Hindlimb muscle (tissue), 1 donor: ENCODE measurements around the gene HAGH. TPM values are rescaled to one million over a fixed set of nuclear protein-coding genes. Genes with fewer than 3 reads are reported as not detected.

Source experiments
- DNase-seq: peaks from one replicate; pipeline ENCODE4 v3.0.0-alpha.2; 2013
- polyA plus RNA-seq: library from polyadenylated mRNA; unstranded; fragments of 120-200 nt; gene quantifications from one replicate; pipeline ENCODE4 v1.2.1, GENCODE V29; 2013; ENCODE audit not compliant: insufficient read length

The HAGH gene
- polyA plus RNA-seq, 1 donor, result 44.7 TPM

- DNase-seq, result no peak
These were observed 40.2 kb downstream of the HAGH start for GRCh38 chr16:1786242-1787055.

DNA sequence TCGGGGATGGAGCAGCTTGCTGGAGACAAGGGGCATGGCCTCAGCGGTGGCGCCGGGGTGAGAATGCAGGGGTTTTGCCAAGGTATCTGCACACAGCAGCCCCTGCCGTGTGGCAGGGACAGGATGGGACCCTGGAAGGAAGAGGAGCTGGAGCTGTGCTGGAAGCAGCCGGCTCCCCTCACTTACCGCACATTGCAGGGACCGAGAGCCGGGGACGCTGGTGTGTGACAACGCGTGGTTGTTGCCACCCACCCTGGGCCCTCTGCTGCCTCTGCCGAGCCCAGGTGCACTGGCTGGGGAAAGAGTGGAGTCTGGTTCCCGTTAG, 40.8 kb downstream of the HAGH start:
- DNase-seq, result no peak

DNA sequence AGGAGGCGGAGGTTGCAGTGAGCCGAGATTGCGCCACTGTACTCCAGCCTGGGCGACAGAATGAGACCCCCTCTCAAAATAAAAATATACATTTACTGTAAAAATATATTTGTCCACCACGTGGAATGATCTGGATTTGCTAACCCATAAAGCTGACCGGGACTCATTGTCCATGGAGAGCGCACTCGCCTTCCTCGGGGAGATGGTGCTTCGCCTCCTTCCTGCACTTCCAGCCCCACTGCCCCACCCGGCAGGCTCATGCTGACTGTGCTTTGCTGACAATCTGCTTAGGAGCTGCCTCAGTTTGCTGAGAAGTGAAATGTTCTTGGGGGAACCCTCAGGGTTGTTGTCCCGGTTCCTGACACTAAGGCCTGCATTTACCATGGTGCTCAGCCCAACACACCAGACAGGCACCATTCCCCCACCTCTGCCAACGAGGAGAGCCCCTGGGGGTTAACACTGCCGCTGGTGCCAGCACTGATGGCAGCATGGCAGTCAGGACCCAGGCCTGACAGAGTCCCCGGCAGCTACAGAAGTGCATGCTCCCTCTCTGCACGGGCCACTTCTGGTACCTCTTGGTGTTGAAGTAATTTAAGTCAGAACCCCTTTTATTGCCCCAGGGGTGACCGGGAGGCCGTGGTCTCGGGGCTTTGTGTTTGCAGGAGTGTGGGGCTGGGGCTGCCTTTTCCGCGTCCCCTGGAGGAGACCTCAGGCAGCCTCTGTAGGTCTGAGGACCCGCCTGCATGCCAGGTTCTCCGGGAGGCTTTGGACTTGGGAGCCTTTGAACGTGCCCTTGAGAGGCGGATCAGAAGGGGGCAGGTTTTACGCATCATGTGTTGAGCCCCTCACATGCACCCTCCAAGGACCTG, 41.4 kb downstream of the HAGH start:
- DNase-seq, result no peak

DNA sequence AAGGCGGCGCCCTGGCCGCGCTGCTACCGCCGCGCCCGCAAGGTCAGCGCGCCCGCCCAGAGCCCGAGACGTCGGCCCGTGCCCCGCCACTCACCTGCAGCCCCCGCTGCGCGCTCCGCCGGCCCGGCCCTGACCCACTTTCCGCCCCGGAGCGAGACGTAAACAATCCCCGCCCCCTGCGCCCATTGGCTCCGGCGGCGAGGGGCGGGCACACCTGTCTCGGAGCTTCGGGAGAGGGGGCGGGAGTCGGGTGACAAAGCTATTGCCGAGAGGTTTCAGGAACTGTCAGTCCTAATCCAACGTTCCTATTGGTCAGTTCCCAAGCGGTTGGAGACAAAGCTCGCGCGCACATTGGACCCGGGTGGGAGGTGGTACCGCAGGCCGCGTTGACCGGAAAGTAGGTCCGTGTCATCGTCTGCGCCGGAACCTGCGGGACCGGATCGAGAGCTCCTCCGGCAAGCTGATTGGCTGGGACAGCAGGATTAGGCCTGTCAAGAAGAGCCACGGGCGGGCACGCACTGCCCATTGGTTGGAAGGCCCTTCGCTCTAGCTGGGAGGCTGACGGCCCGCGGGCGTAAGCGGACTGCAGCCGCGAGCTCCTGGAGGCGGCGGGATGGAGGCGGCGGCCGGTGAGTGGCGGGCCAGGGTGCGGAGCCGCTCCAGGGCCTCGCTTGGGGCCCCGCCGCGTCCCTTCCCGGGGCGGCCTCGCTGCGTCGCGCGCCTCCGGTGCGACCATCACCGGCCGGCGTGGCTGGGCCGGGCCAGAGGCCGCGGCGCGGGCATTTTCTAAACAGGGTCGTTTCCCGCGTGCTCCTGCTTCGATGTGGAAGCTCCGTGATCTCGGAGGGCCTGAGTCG, 44.0 kb downstream of the HAGH start, which contains the start of the genes NUBP2 and SPSB3:
TSS of gene NUBP2 (plus strand) at position 553 of the 857 bp plus-strand sequence. CDS start at position 614, 61 bp downstream.
TSS of gene SPSB3 (minus strand) at position 164 of the 857 bp plus-strand sequence. CDS start 1,088 bp downstream, outside the sequence.
- DNase-seq, result peak; percentile 100

- DNase-seq, result no peak
These were observed 44.7 kb downstream of the HAGH start for GRCh38 chr16:1781758-1782407.

DNA sequence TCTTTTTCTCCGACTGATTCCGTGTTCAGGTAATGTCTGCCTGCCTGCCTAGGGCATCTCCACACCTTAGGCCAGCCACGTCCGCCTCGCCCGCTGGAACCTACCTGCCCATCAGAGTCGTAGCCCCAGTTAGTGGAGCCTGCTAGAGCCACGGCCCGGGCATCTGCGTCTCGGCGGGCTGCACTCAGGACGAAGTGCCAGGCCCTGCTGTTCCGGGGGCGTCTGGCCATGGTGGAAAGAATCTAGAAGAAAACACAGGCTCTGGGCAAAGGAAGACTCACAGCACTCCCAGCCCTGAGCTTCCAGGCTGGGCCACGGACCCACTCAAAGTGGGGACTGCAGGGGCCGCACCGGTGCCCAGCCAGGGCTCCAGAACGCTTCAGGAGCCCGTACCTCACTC, 45.4 kb downstream of the HAGH start:
- DNase-seq, result no peak

- no peak for DNase-seq
These were observed 46.0 kb downstream of the HAGH start for GRCh38 chr16:1780677-1781072.

DNA sequence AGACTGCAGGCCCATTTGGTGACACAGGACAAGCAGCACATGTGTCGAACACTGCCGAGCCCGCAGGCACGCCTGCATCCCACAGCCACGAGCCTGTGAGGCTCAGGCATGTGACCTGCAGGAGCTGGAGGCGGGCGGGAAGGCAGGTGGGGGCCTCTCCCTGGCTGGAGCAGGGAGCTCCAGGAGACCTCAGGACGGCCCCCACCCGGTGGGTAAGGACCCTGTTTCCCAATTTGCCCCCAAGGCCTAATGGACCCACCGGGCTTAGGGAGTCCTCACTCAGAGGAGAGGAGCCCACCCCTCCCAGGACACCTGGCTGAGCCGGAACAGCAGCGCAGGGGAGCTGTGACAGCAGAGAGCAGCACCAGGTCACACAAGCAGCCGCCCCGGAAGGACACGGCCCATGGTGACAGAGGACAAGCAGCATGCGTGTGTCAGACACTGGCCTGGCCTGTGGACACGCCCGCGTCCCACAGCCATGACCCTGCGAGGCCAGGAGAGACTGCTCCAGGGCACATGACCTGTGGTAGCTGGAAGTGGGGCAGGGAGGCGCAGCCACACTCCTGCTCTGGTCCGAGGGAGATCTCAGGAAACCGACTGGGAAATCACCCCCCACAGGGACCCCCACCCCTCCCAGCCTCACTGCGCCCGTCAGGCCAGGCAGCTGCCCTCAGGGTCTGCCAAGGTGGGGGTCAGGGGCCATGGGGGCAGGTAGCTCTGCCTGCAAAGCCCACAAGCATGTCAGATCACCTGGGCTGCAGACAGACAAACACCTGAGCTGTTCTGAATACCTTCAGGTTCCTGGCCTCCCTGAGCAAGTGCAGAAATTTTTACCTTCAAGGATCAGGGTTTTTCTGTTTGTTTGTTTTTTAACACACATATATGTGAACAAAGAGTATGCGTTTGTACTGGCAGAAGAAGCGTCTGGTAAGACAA, 46.6 kb downstream of the HAGH start:
- no peak for DNase-seq

DNA sequence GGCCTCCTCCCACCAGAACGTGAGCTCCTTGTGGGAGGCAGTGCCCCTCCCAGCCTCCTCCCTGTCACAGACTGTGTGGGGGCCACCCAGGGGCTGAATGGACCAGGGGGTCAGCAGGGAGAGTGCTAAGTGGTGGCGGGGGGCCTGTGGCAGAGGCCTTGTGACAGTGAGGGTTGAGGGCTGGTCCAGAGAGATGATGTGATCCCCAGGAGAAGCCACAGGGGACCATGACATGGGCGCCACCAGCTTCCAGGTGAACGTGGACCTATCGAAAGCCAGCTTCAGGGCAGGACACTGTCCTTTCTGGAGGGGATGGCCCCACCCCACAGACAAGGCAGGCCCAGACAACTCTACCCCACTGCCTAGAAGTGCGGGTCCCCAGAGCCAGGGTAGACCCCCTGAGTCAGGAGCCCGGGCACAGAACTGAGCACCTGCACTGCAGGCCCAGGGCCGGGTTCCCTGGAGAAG, 47.4 kb downstream of the HAGH start:
- DNase-seq, result no peak

GRCh38 chr16:1778200-1779179, 48.1 kb downstream of the HAGH start:
- no peak for DNase-seq

DNA sequence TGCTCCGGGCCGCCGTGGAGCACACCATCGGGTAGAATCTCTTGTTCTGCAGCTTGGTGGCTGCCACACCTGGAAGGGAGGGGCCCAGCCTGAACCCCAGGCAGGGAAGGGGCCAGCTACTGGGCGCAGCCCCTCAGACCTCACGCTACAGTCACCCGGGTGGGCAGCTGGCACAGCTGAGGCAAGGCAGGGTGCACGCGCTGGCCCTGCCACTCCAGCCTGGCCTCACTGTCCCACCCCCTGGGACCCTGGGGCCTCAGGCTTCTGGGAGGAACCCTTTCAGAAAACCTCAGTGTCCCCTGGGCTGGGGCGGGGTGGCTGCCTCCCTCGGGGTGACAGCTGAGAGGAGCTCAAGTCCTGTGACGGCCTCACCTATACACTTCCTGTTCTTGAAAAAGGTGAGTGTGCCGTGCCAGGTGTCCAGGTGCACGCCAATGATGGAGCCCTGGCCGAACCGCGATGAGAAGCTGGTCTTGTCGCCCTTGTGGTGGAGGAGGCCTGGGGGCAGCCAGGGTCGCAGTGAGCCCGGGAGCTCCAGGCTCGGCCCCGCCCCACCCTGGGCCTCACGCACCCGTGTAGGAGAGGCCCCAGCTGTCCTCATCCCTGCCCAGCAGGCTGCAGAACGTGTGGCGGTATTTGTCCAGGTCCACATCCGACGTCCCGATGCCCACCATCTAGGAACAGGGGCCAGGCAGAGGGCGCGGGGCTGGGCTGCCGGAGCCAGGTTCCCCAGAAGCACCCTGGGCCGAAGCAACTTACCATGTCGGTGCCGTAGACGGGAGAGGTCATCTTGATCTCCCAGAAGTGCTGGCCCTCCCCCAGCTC, 49.0 kb downstream of the HAGH start:
- DNase-seq, result no peak

DNA sequence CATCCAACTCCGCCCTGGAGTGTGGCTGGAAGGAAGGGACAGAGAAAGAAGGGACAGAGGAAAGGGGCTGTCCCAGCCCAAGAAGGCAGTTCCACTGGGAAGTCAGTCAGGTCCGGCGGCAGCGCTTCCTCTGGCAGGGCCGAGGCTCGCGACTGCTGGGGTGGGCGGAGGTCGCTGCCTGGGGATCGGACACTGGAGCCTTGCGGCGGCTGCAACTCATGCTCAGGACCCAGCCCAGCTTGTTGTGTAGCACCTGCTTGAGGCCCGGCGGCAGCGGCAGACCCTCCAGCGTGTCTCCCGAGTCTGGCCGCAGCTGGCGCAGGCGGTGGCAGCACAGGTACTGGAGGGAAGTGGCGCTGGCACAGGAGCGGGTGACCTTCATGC, 49.6 kb downstream of the HAGH start:
- DNase-seq, result no peak

GRCh38 chr16:1776672-1776955, 50.0 kb downstream of the HAGH start:
- DNase-seq, result no peak

GRCh38 chr16:1775846-1776671, 50.6 kb downstream of the HAGH start:
- DNase-seq, result no peak

- no peak for DNase-seq
These were observed 51.4 kb downstream of the HAGH start for GRCh38 chr16:1775006-1775845.

DNA sequence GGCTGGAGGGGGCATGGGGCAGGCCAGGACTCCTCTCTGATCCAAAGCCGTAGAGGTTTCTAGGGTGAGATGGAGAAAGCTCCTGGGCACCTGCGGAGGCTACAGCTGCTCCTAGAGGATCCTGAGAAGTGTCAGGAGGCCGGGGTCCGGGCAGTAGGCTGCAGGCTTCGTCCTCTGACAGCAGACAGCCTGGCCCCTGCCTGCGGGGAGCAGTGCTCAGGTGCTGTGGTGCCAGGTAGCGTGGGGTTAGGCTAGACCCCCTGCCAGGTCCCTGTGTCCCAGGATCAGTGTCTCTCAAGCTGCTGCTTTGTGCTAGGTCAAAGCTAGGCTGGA, 52.2 kb downstream of the HAGH start:
- no peak for DNase-seq
